Femur (tissue), 1 donor: ENCODE results near the gene ZNF611.
"Not testable (repeated sequence)": the region's sequence is repeated elsewhere in the genome, so short reads cannot be mapped to it uniquely, and the experiment has no call there.

ENCODE experiments used
- DNase-seq: peaks from one replicate; pipeline ENCODE4 v3.0.0-alpha.2; 2017

Gene ZNF611

DNA sequence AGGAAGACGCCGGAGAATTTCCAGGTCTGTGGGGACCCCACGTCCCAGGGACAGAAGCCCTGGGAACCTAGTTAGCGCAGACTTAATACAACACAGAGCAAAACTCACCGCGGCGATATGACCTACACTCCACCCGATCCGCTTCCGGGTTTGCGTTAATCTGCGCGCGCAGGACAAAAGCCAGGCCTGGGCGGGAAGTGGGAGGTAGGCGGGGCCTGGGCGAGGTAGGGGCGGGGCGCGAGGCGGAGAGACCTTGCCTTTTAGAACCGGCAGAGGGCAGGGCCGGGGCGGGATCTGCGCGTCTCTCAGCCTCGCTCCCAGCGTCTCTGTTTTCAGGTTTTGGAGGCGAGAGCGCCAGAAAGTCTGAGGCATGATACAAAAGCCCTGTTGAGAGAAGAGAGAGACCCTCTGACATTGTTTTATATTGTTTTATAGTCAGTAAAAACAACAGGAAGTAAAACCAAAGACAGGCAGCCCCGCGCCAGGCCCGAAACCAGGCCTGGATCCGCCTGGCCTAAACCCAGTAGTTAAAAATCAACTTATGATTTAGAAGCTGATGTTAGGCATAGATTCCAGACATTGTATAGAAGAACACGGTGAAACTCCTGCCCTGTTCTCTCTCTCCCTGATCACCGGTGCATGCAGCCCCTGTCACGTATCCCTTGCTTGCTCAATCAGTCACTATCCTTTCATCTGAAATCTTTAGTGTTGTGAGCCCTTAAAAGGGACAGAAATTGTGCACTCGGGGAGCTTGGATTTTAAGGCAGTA lies at the start of gene ZNF611:
ZNF611 (minus strand) TSS at position 152 of the 769 bp plus-strand sequence. CDS start 19,150 bp downstream, outside the sequence.
- peak; percentile 99 for DNase-seq

DNA sequence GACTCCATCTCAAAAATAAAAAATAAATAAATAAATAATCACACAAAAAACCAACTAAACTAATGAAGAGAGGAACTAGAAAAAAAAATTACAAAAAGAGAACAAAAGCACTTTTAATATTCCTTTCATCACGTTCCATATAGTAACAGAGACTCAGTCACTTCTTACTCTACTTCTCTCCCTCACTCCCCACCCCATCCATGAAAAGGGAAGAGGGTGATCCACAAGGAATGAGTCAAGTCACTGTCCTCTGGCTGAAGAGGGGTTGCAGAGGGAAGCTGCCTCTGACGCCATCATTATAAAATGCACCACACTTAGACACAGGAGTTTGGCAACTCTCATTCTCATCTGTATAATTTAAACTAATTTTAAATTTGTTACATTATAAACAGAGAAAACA lies 48.0 kb upstream of the ZNF611 start:
- DNase-seq, result not testable (repeated sequence)

DNA sequence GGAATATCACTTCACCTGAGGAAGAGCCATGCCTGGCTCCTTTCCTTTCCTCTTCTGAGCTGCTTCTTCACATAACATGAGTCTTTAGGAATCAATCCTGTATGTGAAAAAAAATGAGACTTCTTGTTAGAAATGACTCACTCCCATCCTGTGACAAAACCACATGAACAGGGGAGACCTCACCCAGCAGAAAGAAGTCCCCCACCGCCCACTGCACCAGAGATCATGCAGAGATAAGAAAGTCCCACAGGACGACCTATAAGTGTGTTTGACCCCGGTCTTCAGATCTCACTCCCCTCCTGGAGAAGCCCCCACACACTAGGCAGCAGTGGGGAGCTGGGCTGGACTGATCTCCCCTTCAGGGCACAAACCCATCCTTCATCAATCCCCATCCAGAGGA lies 44.0 kb upstream of the ZNF611 start:
- no peak for DNase-seq

- not testable (repeated sequence) for DNase-seq
These were observed 21.6 kb upstream of the ZNF611 start for GRCh38 chr19:52756447-52756846.

DNA sequence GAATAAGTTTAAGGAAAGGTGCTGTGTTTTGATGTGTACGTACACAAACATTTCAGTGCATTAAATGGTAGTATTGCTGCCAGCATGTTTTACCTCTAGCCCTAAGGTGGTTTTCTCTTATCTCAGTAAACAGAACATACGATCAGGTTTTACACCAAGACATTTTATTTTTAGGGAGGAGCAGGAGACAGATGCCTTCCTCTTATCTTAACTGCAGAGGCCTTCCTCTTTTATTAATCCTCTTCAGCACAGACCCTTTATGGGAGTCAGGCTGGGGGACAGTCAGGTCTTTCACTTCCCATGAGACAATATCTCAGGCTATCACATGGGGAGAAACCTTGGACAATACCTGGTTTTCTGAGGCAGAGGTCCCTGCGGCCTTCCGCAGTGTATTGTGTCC lies 14.9 kb upstream of the ZNF611 start:
- no peak for DNase-seq

DNA sequence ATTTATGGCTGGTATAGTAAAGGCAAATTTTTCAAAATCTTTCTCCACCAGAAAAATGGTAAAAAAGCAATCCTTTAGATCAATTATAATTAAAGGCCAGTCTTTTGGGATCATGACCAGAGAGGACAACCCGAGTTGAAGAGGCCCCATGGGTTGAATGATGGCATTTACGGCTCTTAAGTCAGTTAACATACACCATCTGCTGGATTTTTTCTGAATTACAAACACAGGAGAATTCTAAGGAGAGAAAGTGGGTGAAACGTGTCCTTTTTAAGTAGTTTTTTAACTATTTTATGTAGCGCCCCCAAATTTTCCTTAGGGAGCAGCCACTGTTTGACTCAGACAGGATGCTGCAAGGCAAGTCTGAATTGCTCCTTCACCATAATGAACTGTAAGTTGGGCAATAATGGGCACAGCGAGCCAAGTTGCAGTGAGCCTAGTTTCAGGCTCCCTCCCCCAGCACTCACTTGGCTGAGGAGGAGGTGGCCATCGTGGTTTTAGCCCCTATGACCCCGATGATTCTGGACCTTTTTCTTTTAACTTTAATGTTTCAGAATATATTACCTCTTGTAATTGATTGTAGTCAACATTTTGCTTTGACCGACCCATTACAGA lies 13.6 kb upstream of the ZNF611 start:
- no peak for DNase-seq

GRCh38 chr19:52745919-52746318 lies 11.1 kb upstream of the ZNF611 start:
- not testable (repeated sequence) for DNase-seq

GRCh38 chr19:52743091-52743490 lies 8.2 kb upstream of the ZNF611 start:
- no peak for DNase-seq

GRCh38 chr19:52742516-52742915 lies 7.7 kb upstream of the ZNF611 start:
- no peak for DNase-seq

DNA sequence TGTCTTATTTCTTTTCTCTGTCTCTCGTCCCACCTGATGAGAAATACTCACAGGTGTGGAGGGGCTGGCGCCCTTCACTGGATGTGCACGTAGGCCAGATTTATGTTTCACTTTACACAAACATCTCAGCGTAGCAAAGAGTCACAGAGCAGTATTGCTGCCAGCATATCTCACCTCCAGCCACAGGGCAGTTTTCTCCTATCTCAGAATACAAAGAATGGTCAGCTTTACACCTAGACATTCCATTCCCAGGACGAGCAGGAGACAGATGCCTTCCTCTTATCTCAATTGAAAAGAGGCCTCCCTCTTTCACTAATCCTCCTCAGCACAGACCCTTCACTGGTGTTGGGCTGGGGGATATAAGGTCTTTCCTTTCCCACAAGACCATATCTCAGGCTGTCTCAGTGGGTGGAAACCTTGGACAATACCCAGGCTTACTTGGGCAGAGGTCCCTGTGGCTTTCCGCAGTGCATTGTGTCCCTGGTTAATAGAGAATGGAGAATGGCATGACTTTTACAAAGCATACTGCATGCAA lies 7.2 kb upstream of the ZNF611 start:
- DNase-seq, result no peak

GRCh38 chr19:52741371-52741770 lies 6.5 kb upstream of the ZNF611 start:
- not testable (repeated sequence) for DNase-seq

DNA sequence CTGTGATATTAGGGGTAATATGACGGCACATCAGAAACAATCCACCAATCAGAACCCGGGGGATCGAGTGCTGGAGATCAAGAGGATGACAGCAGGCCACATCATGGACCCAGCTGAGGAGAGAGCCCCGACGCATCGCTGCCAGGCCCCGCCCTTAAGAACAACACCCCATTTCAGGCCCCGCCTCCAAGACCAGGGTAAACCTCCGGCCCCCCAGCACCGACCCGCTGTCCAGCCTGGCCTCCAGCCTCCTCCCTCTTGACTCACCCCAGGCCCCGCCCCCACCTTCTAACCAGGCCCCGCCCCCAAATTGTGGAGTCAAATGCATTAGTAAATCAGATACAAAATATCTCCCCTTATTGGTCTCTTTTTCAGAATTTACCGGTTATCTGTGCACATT lies 4.7 kb upstream of the ZNF611 start:
- DNase-seq, result no peak

- DNase-seq, result peak; percentile 74
These were observed 890 bp upstream of the ZNF611 start for GRCh38 chr19:52735734-52736133.

DNA sequence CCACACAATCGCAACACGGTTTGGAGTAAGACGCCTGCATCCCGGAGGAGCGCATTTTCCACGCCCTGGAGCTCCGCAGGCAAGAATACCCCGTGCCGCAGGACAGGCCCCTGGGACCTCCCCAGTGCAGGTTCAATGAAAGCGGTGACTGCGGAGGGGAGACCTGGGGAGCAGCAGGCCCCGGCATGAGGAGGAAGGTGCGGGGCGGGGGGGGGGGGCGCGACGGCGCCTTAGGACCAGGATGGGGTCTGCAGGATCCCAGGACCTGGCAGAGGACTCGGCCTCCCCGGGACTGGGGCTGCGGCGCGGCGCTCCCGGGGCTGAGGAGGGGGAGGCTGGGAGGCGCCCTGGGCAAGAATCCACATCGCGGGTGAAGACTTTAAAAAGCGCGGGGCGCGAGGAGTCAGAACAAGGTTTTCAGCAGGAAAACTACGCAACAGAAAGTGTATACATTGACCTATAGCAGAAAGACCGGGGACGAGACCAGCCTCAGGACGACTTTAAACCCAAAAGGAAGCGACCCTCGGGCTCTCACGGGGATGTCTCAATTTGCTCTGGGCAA lies 432 bp downstream of the ZNF611 start:
- no peak for DNase-seq

- DNase-seq, result not testable (repeated sequence)
These were observed 8.8 kb downstream of the ZNF611 start for GRCh38 chr19:52726051-52726450.

- DNase-seq, result no peak
These were observed 9.3 kb downstream of the ZNF611 start for GRCh38 chr19:52725528-52725961.

DNA sequence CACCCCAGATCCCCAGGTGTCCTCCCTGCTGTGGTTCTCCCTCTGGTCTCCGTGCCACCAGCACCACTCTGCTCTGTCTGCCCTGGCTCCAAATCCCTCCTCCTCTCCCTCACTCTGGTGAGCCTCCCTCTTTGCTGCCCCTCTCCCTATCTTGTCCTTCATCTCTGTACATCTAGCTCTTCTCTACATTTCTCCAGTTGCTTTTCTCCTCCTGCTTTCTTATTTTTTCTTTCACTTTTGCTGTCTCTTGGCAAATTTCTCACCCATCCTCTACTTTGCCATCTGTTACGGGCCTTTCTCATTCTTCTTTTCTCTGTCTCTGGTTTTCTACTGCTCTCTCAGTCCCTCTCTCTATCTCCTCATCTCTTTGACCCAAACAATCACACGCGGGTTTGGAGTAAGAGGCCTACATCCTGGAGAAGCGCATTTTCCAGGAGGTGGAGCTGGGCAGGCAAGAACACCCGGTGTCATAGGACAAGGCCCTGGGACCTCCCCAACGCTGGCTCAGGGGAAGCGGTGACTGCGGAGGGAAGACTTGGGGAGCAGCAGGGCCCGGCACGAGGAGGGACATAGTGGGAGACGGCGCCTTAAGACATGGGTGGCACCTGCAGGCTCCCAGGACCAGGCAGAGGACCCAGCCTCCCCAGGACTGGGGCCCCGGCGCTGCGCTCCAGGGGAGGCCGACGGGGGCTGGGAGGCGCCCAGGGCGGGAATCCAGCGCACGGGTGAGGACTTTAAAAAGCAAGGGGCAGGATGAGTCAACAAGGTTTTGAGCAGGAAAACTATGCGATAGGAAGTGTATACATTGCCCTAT lies 9.9 kb downstream of the ZNF611 start:
- DNase-seq, result no peak

GRCh38 chr19:52723907-52724598 lies 10.8 kb downstream of the ZNF611 start:
- DNase-seq, result not testable (repeated sequence)

DNA sequence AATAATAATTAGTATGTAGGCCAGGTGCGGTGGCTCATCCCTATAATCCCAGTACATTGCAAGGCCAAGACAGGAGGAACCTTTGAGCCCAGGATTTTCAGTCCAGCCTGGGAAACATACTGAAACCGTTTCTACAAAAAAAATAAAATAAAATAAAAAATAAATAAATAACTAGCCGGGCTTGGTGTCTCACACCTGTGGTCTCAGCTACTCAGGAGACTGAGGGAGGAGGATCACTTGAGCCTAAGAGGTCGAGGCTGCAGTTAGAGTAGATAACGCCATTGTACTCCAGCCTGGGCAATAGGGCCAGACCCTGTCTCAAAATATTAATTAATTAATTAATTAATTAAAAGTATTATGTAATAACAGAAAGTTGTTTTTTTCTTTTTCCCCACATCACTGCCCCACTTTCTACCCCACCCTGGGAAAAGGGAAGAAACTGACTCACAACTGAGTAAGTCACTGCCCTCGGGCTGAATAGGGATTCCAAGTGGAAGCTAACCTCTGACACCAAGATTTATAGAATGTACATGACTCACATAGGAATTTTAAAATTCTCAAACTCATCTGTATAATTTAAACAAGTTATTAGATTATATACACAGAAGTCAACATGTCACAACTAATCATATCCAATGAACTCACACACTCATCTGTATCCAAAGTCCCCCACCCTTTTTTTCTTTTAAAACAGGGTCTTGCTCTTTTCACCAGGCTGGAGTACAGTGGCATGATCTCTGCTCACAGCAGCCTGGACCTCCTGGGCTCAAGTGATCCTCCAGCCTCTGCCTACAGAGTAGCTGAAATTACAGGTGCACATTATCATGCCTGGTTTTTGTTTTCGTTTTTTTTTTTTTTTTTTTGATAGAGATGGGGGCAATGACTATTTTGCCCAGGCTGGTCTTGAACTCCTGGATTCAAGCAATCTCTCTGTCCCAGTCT lies 12.5 kb downstream of the ZNF611 start:
- DNase-seq, result no peak

DNA sequence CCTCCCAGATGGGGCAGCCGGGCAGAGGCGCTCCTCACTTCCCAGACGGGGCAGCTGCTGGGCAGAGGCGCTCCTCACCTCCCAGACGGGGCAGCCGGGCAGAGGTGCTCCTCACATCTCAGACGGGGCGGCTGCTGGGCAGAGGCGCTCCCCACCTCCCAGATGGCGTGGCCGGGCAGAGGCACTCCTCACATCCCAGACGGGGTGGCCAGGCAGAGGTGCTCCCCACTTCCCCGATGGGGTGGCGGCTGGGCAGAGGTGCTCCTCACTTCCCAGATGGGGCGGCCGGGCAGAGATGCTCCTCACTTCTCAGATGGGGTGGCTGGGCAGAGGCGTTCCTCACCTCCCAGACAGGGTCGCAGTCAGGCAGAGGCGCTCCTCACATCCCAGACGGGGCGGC lies 14.3 kb downstream of the ZNF611 start:
- DNase-seq, result not testable (repeated sequence)

DNA sequence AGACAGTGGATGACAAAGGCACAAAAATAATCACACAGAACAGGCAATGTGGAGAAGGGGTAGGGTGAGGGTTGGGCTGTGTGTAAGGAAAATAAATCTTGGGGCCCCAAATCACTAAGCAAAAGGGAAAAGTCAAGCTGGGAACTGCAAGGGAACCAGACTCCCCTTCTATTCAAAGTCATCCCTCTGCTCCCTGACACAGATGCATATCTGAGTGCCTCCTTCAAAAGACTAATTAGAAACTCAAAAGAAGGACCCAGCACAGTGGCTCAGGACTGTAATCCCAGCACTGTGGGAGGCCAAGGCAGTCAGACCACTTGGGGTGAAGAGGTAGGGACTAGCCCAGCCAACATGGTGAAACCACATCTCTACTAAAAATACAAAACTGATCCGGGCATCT lies 18.3 kb downstream of the ZNF611 start:
- no peak for DNase-seq
